Activated T-cell treated with anti-CD3 and anti-CD28 coated beads, Interleukin-2, amount 50 U/mL, for 72 hours (primary cell): ENCODE results near the gene TMEM72. TPM values are rescaled to one million over a fixed set of nuclear protein-coding genes. Genes with fewer than 3 reads are reported as not detected.

ENCODE experiments used
- ATAC-seq, 2 donors: fragments of 150-1000 bp; cut with Tn5 transposase; replicated peaks in 1 of 2; 2 replicates each; pipeline ENCODE4 v1.10.0; 2021; ENCODE audit warnings: moderate library complexity in 2 of 2, mild to moderate bottlenecking in 1 of 2
- DNase-seq, 2 donors: peaks; one replicate each; pipeline ENCODE4 v3.0.0; 2021 to 2022; ENCODE audit warnings: mixed read lengths in 1 of 2
- H3K27ac Mint-ChIP-seq: one replicate; pipeline ENCODE4 v1.8.0; 2022; ENCODE audit warnings: mild to moderate bottlenecking, moderate library complexity, mixed read lengths
- H3K27me3 Mint-ChIP-seq: one replicate; pipeline ENCODE4 v1.8.0; 2022; ENCODE audit warnings: low read depth, mixed read lengths
- H3K36me3 Mint-ChIP-seq, 2 donors: one replicate each; pipeline ENCODE4 v1.8.0; 2022; ENCODE audit warnings: mixed read lengths in 2 of 2, mild to moderate bottlenecking in 1 of 2; ENCODE audit not compliant: insufficient read depth in 2 of 2
- H3K4me1 Mint-ChIP-seq: one replicate; pipeline ENCODE4 v1.8.0; 2022; ENCODE audit warnings: low read depth, mixed read lengths
- H3K4me3 Mint-ChIP-seq, 2 donors: one replicate each; pipeline ENCODE4 v1.8.0; 2022; ENCODE audit warnings: mild to moderate bottlenecking in 2 of 2, mixed read lengths in 2 of 2, moderate library complexity in 2 of 2
- H3K9me3 Mint-ChIP-seq, 2 donors: one replicate each; pipeline ENCODE4 v1.8.0; 2022; ENCODE audit warnings: mixed read lengths in 2 of 2
- total RNA-seq, 2 donors: library from RNA; stranded (reverse); gene quantifications; one replicate each; pipeline ENCODE4 v1.2.3, GENCODE V29; 2022

TMEM72 gene
- total RNA-seq, 2 donors from 2014 or later: not detected

DNA sequence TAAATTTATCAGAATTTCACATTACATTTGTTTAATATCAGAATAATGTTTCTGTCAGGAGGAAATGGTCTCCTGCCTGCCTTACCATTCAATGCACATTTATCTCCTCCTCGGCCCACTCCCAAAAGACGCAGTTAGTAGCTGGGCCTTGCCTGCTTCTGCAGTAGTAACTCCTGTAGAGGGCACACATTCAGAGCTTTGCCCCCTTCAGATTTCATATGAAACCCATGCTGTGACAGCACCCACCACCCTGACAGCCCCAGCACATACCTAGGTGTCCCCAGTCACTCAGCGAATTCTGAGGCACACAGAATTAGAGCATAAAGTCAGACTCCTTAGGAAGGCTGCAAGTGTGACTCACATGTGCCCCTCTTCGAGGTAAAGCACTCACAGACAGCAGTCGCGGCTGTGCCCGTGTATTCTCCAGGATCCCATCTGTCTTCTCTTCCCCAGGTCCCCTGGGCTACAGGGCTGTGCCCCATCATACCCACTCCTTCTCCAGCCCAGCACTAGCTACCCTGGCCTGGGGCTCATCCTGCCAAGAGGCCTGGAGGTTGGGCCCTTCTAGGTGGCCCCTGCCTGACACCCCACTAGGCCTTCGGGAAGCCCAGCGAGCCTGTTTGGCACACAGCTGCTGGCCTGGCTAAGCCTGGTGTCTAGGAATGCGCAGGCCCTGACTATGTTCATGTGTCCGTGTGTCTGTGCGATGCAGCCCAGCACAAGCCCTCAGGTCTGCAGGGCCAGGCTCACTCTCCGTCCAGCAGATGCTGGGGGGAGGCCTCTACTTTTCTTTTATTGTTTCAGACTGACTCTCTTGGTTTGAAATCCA, 72.1 kb downstream of the TMEM72 start:
- no peak for ATAC-seq
- H3K4me1 Mint-ChIP-seq: peaks cover 8% of the 10 kb centered on the region
- no peak for DNase-seq
- H3K27ac Mint-ChIP-seq: no peak overlapping the region
- H3K4me3 Mint-ChIP-seq: no peak overlapping the region
- H3K36me3 Mint-ChIP-seq: no peaks in the 10 kb centered on the region
- no peaks in the 10 kb centered on the region for H3K27me3 Mint-ChIP-seq
- no peaks in the 10 kb centered on the region for H3K9me3 Mint-ChIP-seq

DNA sequence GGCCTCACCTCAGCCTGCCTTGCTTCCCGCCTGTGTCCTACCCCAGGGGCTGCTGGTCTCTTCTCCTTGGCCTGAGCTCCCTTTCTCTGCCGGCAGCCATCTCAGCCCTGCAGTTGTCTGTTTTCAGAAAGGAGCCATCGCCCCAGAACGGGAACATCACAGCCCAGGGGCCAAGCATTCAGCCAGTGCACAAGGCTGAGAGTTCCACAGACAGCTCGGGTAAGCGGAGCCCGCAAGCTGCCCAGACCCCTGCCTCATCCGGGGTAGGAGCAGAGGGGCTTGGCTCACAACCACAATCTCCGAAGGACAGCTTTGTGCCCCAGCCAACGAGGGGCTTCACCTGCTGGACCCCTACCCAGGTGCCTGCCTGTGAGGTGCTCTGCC, 72.8 kb downstream of the TMEM72 start:
- no peak for ATAC-seq
- Mint-ChIP-seq H3K4me3 (no peak overlapping the region), H3K9me3 (no peaks in the 10 kb centered on the region), H3K27ac (no peak overlapping the region), H3K36me3 (no peaks in the 10 kb centered on the region), H3K27me3 (no peaks in the 10 kb centered on the region), H3K4me1 (peaks cover 7% of the 10 kb centered on the region)
- DNase-seq: no peak

DNA sequence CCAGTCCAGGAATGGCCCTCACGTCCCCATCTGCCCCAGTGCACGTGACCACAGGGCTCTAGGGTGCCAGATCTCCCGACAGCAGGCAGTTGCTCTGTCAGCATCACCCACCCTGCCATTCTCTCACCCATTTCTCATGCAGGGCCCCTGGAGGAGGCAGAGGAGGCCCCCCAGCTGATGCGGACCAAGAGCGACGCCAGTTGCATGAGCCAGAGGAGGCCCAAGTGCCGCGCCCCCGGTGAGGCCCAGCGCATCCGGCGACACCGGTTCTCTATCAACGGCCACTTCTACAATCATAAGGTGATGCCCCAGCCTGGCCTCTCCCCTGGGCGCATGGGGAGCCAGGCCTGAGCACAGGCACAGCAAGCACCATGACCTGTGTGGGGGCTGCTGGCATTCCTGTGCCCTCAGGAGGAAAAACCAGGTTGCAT, 73.5 kb downstream of the TMEM72 start:
- ATAC-seq: no peak
- DNase-seq: no peak
- H3K27ac Mint-ChIP-seq: no peak overlapping the region

DNA sequence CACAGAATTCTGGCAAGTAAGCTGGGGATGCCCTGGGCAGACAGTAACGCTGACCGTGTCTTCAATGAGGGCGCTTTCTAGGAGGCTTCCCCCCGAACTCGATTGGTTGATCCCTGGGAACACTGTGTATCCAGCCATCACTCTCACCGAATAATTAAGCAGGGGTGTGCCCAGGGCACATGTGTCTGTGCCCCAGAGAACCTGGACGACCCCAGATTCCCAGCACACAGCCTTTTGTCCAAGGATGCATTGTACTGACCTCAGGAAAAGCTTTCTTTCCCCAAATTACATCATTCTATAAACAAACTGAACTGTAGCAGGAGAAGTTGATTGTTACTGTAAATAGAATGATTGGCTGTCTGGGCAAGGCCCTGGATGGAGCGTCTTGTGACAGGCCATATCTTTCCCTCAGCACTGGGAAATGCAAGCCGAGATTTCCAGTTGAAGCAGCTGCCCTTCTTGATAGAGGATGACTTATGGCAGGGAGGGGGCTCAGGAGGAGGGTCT, 74.1 kb downstream of the TMEM72 start:
- Mint-ChIP-seq H3K27me3 (peaks cover 3% of the 10 kb centered on the region), H3K9me3 (no peaks in the 10 kb centered on the region), H3K4me1 (no peaks in the 10 kb centered on the region), H3K4me3 (no peak overlapping the region), H3K27ac (no peak overlapping the region), H3K36me3 (no peaks in the 10 kb centered on the region)
- ATAC-seq (no peak), DNase-seq (no peak)

More for the DNA sequence above, 73.5 kb downstream of the TMEM72 start:
- H3K9me3 Mint-ChIP-seq: no peaks in the 10 kb centered on the region
- H3K4me3 Mint-ChIP-seq: no peak overlapping the region
- H3K4me1 Mint-ChIP-seq: no peaks in the 10 kb centered on the region
- H3K36me3 Mint-ChIP-seq: no peaks in the 10 kb centered on the region
- H3K27me3 Mint-ChIP-seq: no peaks in the 10 kb centered on the region

DNA sequence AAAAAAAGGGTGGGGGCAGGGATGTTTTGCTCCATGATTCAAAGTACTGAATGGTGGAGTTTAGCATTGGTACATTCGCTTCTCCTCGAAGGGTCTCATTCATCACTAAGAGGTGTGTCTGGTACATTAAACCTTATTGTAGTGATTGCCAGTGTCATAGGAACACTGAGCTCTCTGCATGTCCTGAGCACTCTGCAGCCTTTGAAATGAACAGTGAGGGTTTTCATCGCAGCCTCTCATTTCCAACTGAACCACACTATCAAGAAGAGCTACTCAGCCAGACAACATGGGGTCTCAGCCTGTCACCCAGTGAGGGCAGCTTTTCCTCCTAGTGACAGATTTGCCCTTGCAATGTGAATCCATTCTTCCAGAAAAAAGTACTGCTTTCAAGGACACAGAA, 75.0 kb downstream of the TMEM72 start:
- Mint-ChIP-seq H3K9me3 (no peaks in the 10 kb centered on the region), H3K4me1 (no peaks in the 10 kb centered on the region), H3K36me3 (no peaks in the 10 kb centered on the region), H3K4me3 (no peak overlapping the region), H3K27me3 (peaks cover 6% of the 10 kb centered on the region), H3K27ac (no peak overlapping the region)
- no peak for DNase-seq
- no peak for ATAC-seq

Other genes with a start within 250 kb of the TMEM72 start
- gene RASSF4, start 48.5 kb downstream of the TMEM72 start, total RNA-seq: 1 to 10 TPM; 2.6 to 2.8 TPM
- 1 to 10 TPM in 1 of 2 donors, under 1 TPM in 1; 0.23 to 1.4 TPM for gene DEPP1, start 67.5 kb downstream of the TMEM72 start, total RNA-seq
- 10 to 100 TPM; 34.8 to 44.0 TPM for gene ZNF22, start 89.6 kb downstream of the TMEM72 start, total RNA-seq